Progenitor cell of endocrine pancreas (in vitro differentiated cells): ENCODE results near the gene SLC27A1. TPM values are rescaled to one million over a fixed set of nuclear protein-coding genes. Genes with fewer than 3 reads are reported as not detected.

Experiments used
- DNase-seq: peaks from one replicate; pipeline ENCODE4 v3.0.0; 2021; ENCODE audit warnings: low spot score; ENCODE audit not compliant: unreplicated experiment
- H3K27ac Mint-ChIP-seq: 2 replicates; pipeline ENCODE4 v1.8.0; 2021; ENCODE audit warnings: mild to moderate bottlenecking, moderate library complexity, mixed read lengths
- H3K27me3 Mint-ChIP-seq: 2 replicates; pipeline ENCODE4 v1.8.0; 2021; ENCODE audit warnings: mixed read lengths
- H3K36me3 Mint-ChIP-seq: 2 replicates; pipeline ENCODE4 v1.8.0; 2022; ENCODE audit warnings: mixed read lengths; ENCODE audit not compliant: insufficient read depth
- H3K4me1 Mint-ChIP-seq: 2 replicates; pipeline ENCODE4 v1.8.0; 2021; ENCODE audit warnings: low read depth, mixed read lengths
- H3K4me3 Mint-ChIP-seq: 2 replicates; pipeline ENCODE4 v1.8.0; 2021; ENCODE audit warnings: low read depth, mild to moderate bottlenecking, moderate library complexity, mixed read lengths
- H3K9me3 Mint-ChIP-seq: 2 replicates; pipeline ENCODE4 v1.8.0; 2021; ENCODE audit warnings: low read depth, mixed read lengths
- total RNA-seq: library from RNA; stranded (reverse); gene quantifications from 2 replicates; pipeline ENCODE4 v1.2.1, GENCODE V29; 2021
- TF ChIP-seq, protein P1 (sequence below): fragments of 200-600 bp; sonication (generic); IDR thresholded peaks from one replicate; pipeline ENCODE4 v1.5.0; 2021; ENCODE audit warnings: antibody characterized with exemption, mild to moderate bottlenecking; ENCODE audit not compliant: unreplicated experiment

Gene SLC27A1
- total RNA-seq, 1 donor from 2014 or later, result 19.8 TPM

GRCh38 chr19:17479325-17479791 is 9.0 kb downstream of the SLC27A1 start:
- Mint-ChIP-seq H3K4me1 (peaks cover 3% of the 10 kb centered on the region), H3K36me3 (no peaks in the 10 kb centered on the region), H3K27me3 (no peaks in the 10 kb centered on the region), H3K27ac (no peak overlapping the region), H3K9me3 (no peaks in the 10 kb centered on the region), H3K4me3 (no peak overlapping the region)
- TF ChIP-seq, protein P1, sequence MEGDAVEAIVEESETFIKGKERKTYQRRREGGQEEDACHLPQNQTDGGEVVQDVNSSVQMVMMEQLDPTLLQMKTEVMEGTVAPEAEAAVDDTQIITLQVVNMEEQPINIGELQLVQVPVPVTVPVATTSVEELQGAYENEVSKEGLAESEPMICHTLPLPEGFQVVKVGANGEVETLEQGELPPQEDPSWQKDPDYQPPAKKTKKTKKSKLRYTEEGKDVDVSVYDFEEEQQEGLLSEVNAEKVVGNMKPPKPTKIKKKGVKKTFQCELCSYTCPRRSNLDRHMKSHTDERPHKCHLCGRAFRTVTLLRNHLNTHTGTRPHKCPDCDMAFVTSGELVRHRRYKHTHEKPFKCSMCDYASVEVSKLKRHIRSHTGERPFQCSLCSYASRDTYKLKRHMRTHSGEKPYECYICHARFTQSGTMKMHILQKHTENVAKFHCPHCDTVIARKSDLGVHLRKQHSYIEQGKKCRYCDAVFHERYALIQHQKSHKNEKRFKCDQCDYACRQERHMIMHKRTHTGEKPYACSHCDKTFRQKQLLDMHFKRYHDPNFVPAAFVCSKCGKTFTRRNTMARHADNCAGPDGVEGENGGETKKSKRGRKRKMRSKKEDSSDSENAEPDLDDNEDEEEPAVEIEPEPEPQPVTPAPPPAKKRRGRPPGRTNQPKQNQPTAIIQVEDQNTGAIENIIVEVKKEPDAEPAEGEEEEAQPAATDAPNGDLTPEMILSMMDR, result no peak
- DNase-seq, result no peak

- TF ChIP-seq, protein P1, result no peak
- no peak for DNase-seq
- H3K4me1 Mint-ChIP-seq, result no peaks in the 10 kb centered on the region
- no peak overlapping the region for H3K27ac Mint-ChIP-seq
- H3K27me3 Mint-ChIP-seq, result no peaks in the 10 kb centered on the region
- no peaks in the 10 kb centered on the region for H3K9me3 Mint-ChIP-seq
- H3K36me3 Mint-ChIP-seq, result no peaks in the 10 kb centered on the region
- no peak overlapping the region for H3K4me3 Mint-ChIP-seq
These were observed 11.7 kb downstream of the SLC27A1 start for GRCh38 chr19:17481986-17482385.

DNA sequence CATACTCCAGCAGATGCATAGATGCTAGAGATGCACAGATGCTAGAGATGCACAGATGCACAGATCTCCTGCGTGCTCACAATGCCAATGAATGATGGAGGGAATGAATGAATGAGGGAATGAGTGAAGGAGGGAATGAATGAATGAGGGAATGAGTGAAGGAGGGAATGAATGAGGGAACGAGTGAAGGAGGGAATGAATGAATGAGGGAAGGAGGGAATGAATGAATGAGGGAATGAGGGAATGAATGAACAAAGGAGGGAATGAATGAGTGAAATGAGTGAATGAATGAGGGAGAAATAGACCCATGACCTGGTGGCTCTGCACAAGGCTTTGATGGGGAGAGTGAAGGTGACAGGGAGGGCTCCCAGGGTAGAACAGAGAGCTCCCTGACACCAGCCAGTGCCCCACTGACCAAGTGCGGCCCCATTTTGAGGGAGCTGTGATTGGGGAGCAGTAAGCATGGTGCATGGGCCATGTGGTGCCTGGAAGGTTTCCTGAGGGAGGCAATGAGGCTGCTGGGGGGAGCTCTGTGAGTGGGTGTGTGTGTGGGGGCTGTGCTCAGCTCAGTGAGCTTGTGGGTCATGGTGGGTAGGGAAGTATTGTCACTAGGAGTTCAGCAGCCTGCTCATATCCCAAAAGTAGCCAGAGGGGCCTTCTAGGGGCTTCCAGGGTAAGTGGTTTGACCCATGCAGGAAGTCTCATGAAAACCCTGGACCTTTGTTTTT is 12.7 kb downstream of the SLC27A1 start:
- no peak overlapping the region for H3K27ac Mint-ChIP-seq
- H3K9me3 Mint-ChIP-seq, result no peaks in the 10 kb centered on the region
- H3K4me1 Mint-ChIP-seq, result no peaks in the 10 kb centered on the region
- no peaks in the 10 kb centered on the region for H3K36me3 Mint-ChIP-seq
- DNase-seq, result no peak
- TF ChIP-seq, protein P1, result no peak
- no peak overlapping the region for H3K4me3 Mint-ChIP-seq
- no peaks in the 10 kb centered on the region for H3K27me3 Mint-ChIP-seq

DNA sequence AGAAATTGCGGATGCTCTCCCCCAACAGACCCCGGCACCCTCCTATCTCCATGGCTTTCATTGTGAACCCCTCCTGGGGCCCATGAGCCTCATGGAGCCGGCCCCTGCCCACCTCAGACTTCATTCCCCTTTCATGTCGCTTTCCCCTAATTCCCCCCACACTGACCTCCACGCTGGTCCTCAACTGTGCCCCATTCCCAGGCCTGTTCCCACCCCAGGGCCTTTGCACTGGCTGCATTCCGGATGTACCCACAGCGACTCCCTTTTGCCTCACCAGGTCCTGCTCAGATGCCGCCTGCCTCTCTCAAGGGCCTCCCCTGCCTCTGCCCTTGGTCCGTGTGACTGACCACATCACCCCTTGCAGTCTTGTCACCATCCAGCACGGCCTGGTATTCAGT is 13.3 kb downstream of the SLC27A1 start:
- TF ChIP-seq, protein P1, result no peak
- no peaks in the 10 kb centered on the region for H3K36me3 Mint-ChIP-seq
- no peak overlapping the region for H3K4me3 Mint-ChIP-seq
- peaks cover 5% of the 10 kb centered on the region for H3K4me1 Mint-ChIP-seq
- no peak for DNase-seq
- no peaks in the 10 kb centered on the region for H3K9me3 Mint-ChIP-seq
- H3K27me3 Mint-ChIP-seq, result no peaks in the 10 kb centered on the region
- no peak overlapping the region for H3K27ac Mint-ChIP-seq

- Mint-ChIP-seq H3K9me3 (no peaks in the 10 kb centered on the region), H3K27ac (peak overlapping the region; percentile 79), H3K4me1 (peaks cover 8% of the 10 kb centered on the region), H3K36me3 (no peaks in the 10 kb centered on the region), H3K4me3 (no peak overlapping the region), H3K27me3 (no peaks in the 10 kb centered on the region)
- DNase-seq, result no peak
- TF ChIP-seq, protein P1, result no peak
These were observed 14.3 kb downstream of the SLC27A1 start for GRCh38 chr19:17484520-17485185.
